GM13977 (cell line): ENCODE results near the gene SMIM28.
"Not testable (repeated sequence)": the region's sequence is repeated elsewhere in the genome, so short reads cannot be mapped to it uniquely, and the experiment has no call there.

Source experiments
- DNase-seq: peaks from one replicate; pipeline ENCODE4 v3.0.0; 2012; ENCODE audit warnings: low spot score
- in situ Hi-C: fragments of 300-500 bp; cut with MboI; formaldehyde crosslinking; loops from one replicate; pipeline ENCODE4 v1.12.0; 2022; ENCODE audit warnings: low sequenced_read_pairs, low pct_unique_long_range_greater_than_20kb, mixed read lengths, inconsistent platforms; ENCODE audit not compliant: unreplicated experiment
- TF ChIP-seq, protein P1 (sequence below): IDR thresholded peaks from 2 replicates; pipeline ENCODE4 v1.5.1; 2012; ENCODE audit warnings: mild to moderate bottlenecking, control low read depth; ENCODE audit not compliant: insufficient read depth; ENCODE audit errors: extremely low read depth, missing control alignments

SMIM28 gene

DNA sequence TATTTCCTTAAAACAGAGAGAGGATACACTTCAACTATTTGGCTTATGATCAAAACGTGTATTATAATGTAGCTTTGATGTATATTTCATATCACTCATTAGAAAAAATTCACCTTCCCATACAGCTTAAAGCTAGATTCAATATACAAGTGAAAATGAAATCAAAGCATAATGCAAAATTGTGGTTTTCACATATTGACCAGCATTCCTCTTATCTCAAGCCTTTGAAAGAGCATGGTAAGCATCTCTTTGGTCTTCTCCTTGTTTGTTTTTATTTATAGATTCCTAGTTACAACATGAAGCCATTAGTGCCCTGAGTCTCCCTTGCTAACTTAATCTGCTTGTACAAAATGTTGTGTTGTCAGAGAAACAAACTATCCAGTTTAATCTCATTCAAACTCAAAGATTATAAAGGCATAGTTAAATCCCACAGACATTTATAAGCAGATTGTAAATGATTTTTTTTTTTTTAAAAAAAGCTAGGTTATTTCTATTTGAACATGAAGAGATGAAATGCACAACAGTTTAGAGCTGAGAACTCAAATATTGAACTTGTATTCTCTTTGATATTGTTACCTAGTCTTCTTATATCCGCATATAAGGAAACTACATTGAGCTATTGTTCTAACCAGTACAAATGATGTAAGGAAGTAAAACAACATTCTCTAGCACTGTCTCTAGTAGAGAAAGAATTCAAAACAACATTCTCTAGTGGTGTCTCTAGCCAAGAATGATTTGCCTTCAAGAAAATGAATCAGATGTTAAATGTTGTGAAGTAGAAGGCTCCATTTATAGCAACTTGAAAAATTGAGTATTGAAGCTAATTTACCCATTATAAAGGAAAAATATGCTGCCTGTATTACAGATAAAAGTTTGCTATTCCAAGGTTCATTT is 31.2 kb upstream of the SMIM28 start:
- no peak for DNase-seq
- in situ Hi-C loops = no loop called here
- TF ChIP-seq, protein P1, sequence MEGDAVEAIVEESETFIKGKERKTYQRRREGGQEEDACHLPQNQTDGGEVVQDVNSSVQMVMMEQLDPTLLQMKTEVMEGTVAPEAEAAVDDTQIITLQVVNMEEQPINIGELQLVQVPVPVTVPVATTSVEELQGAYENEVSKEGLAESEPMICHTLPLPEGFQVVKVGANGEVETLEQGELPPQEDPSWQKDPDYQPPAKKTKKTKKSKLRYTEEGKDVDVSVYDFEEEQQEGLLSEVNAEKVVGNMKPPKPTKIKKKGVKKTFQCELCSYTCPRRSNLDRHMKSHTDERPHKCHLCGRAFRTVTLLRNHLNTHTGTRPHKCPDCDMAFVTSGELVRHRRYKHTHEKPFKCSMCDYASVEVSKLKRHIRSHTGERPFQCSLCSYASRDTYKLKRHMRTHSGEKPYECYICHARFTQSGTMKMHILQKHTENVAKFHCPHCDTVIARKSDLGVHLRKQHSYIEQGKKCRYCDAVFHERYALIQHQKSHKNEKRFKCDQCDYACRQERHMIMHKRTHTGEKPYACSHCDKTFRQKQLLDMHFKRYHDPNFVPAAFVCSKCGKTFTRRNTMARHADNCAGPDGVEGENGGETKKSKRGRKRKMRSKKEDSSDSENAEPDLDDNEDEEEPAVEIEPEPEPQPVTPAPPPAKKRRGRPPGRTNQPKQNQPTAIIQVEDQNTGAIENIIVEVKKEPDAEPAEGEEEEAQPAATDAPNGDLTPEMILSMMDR = no peak

DNA sequence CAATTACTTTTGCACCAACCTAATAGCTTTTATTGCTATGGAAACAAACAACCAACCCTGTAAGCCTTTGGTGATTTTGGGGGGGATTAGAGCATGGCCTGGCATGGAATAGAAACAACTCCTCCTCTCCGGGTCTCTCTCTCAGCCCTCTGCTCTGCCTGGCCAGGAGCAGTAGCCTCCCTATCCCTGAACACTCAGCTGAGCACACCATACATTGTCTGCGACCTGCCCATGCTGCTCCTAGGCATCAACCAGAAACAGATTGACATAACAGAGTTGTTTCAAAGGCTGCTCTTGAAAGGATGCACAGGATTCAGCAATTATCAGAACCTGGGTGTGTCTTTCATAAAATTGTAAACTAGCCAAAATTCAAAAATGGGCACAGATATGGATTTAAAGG is 29.8 kb upstream of the SMIM28 start:
- TF ChIP-seq, protein P1 = no peak
- no peak for DNase-seq
- in situ Hi-C loops = no loop called here

DNA sequence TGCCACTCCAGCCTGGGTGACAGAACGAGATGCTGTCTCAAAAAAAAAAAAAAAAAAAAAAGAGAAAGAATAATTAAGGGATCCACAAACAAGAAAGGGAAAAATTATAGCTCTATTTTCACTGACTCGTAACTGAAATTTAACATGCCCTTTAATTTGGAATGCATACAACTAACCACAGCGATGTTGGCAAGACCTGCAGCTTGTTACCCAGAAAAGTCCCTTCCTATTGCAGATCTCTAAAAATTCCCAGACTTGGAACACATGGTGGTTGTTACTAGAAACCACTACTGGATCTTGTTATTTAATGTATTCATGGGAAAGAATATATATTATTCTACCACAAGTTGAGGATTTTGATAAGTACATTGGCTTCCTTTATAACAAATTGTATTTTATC is 27.8 kb upstream of the SMIM28 start:
- in situ Hi-C loops = no loop called here
- TF ChIP-seq, protein P1 = no peak
- DNase-seq = no peak

DNA sequence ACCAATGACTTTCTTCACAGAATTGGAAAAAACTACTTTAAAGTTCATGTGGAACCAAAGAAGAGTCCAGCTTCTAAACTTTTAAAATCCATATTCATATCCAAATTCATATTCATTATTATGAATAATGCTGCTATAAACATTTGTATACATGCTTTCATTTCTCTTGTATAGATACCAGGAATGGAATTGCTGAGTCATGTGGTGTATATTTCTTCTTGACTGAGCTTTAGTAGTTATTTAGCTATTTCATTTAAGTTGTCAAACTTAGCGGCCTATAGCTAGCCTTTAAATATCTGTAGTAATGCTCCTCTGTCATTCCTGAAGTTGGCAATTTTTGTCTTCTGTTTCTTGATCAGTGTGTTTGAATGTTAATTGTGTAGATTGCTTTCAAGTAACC is 19.8 kb upstream of the SMIM28 start:
- no peak for DNase-seq
- TF ChIP-seq, protein P1 = no peak
- in situ Hi-C loops = no loop called here

DNA sequence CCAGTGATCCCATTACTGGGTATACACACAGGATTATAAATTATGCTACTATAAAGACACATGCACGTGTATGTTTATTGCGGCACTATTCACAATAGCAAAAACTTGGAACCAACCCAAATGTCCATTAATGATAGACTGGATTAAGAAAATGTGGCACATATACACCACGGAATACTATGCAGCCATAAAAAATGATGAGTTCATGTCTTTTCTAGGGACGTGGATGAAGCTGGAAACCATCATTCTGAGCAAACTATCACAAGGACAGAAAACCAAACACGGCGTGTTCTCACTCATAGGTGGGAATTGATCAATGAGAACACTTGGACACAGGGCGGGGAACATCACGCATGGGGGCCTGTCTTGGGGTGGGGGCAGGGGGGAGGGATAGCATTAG is 9.0 kb upstream of the SMIM28 start:
- in situ Hi-C loops, DNase-seq: not testable (repeated sequence)

DNA sequence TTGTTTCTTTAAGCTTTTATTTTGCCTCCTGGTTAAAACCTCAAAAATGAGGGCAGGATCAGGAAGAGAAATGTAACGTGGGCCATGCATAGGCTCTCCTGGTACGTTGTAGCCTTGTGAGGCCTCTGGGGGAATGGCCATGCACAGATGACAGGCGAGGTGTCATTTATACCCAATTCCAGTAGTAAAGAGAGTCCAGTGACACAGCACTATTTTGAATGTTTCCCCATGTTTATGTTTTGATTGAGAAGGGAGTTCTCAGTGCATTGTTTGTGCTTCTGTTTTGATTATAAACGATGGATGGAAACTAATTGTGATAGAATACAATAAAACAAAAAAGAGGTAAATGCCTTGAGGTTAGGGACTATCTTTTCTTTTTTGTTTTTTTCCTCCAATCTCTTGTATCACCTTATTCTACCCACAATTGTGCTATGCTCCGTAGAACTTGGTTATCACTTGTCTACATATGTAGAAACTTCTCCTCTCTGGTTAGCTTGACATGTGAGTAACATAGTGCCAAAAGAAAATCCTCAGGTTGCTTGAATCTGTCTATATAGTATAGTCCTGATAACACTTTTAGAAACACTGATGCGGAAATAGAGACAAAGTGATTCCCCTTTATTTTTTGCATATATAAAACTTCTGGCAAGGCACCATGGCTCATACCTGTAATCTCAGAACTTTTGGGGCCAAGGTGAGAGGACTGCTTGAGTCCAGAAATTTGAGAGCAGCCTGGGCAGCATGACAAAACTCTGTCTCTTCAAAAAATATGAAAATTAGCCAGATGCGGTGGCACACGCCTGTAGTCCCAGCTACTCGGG is 6.9 kb upstream of the SMIM28 start:
- TF ChIP-seq, protein P1 = no peak
- DNase-seq = no peak
- in situ Hi-C loops = no loop called here

DNA sequence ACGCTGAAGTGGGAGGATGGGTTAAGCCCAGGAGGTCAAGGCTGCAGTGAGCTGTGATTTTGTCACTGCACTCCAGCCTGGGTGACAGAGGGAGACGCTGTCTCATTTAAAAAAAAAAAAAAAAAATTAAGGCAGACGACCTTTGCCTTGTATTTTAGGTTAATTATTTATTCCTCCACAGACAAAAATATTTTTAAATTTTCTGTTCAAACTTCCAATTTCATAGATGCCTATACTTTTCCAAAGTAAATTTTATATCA is 6.3 kb upstream of the SMIM28 start:
- in situ Hi-C loops = no loop called here
- no peak for DNase-seq
- TF ChIP-seq, protein P1 = no peak
